Activated CD4-positive, alpha-beta memory T cell treated with anti-CD3 and anti-CD28 coated beads, Interleukin-2, amount 10 ng/mL, durations not matched to agents 7 days and 5 days (primary cell): ENCODE measurements around the gene PTPRQ. TPM values are rescaled to one million over a fixed set of nuclear protein-coding genes. Genes with fewer than 3 reads are reported as not detected.

Experiments
- CTCF ChIA-PET: fragments of 350-600 bp; sonication (Branson Sonifier 250); formaldehyde crosslinking; loops from one replicate; lab custom pipeline; 2021; ENCODE audit warnings: antibody characterized with exemption, inconsistent platforms; lab: Charles Lee
- POLR2A ChIA-PET: fragments of 350-600 bp; sonication (Branson Sonifier 250); formaldehyde crosslinking; loops from one replicate; lab custom pipeline; 2021; ENCODE audit warnings: antibody characterized with exemption; lab: Charles Lee
- DNase-seq: peaks from one replicate; pipeline ENCODE4 v3.0.0-alpha.2; 2020
- H3K27ac Mint-ChIP-seq: one replicate; pipeline ENCODE4 v1.8.0; 2021; ENCODE audit warnings: mild to moderate bottlenecking, mixed read lengths
- H3K27me3 Mint-ChIP-seq: one replicate; pipeline ENCODE4 v1.8.0; 2021; ENCODE audit warnings: mixed read lengths
- H3K36me3 Mint-ChIP-seq: one replicate; pipeline ENCODE4 v1.8.0; 2021; ENCODE audit warnings: low read depth, mixed read lengths
- H3K4me1 Mint-ChIP-seq: one replicate; pipeline ENCODE4 v1.8.0; 2021; ENCODE audit warnings: mixed read lengths
- H3K4me3 Mint-ChIP-seq: one replicate; pipeline ENCODE4 v1.8.0; 2021; ENCODE audit warnings: mild to moderate bottlenecking, mixed read lengths
- H3K9me3 Mint-ChIP-seq: one replicate; pipeline ENCODE4 v1.8.0; 2021; ENCODE audit warnings: mixed read lengths
- total RNA-seq, 2 experiments: library from RNA; stranded (reverse); gene quantifications; one replicate each; pipeline ENCODE4 v1.2.3, GENCODE V29; 2021

The PTPRQ gene
- total RNA-seq, 2 experiments from 2014 or later = not detected

- H3K4me3 Mint-ChIP-seq = no peak overlapping the region
These were observed 253.3 kb downstream of the PTPRQ start for GRCh38 chr12:80697270-80697887.

GRCh38 chr12:80698256-80698655 is 254.2 kb downstream of the PTPRQ start:
- DNase-seq = no peak
- H3K27ac Mint-ChIP-seq = no peak overlapping the region
- peaks cover 5% of the 10 kb centered on the region for H3K9me3 Mint-ChIP-seq
- H3K4me3 Mint-ChIP-seq = no peak overlapping the region
- no peaks in the 10 kb centered on the region for H3K27me3 Mint-ChIP-seq
- ChIA-PET POLR2A (no interaction called here), CTCF (no interaction called here)
- H3K4me1 Mint-ChIP-seq = no peaks in the 10 kb centered on the region
- no peaks in the 10 kb centered on the region for H3K36me3 Mint-ChIP-seq

More at GRCh38 chr12:80697270-80697887, 253.3 kb downstream of the PTPRQ start:
- Mint-ChIP-seq H3K4me1 (no peaks in the 10 kb centered on the region), H3K27ac (no peak overlapping the region), H3K36me3 (no peaks in the 10 kb centered on the region), H3K9me3 (peaks cover 3% of the 10 kb centered on the region), H3K27me3 (no peaks in the 10 kb centered on the region)
- DNase-seq = no peak
- ChIA-PET CTCF (no interaction called here), POLR2A (no interaction called here)

- no peaks in the 10 kb centered on the region for H3K4me1 Mint-ChIP-seq
- POLR2A ChIA-PET = no interaction called here
- no peaks in the 10 kb centered on the region for H3K36me3 Mint-ChIP-seq
- DNase-seq = no peak
- peaks cover 8% of the 10 kb centered on the region for H3K9me3 Mint-ChIP-seq
- H3K27me3 Mint-ChIP-seq = no peaks in the 10 kb centered on the region
- H3K27ac Mint-ChIP-seq = no peak overlapping the region
- H3K4me3 Mint-ChIP-seq = no peak overlapping the region
- CTCF ChIA-PET = no interaction called here
These were observed 255.0 kb downstream of the PTPRQ start for GRCh38 chr12:80698847-80699542.

GRCh38 chr12:80700327-80700726 is 256.3 kb downstream of the PTPRQ start:
- DNase-seq = no peak
- POLR2A ChIA-PET = no interaction called here
- no peaks in the 10 kb centered on the region for H3K4me1 Mint-ChIP-seq
- H3K27ac Mint-ChIP-seq = no peak overlapping the region
- CTCF ChIA-PET = no interaction called here
- peaks cover 8% of the 10 kb centered on the region for H3K9me3 Mint-ChIP-seq
- no peaks in the 10 kb centered on the region for H3K36me3 Mint-ChIP-seq
- no peak overlapping the region for H3K4me3 Mint-ChIP-seq
- no peaks in the 10 kb centered on the region for H3K27me3 Mint-ChIP-seq

DNA sequence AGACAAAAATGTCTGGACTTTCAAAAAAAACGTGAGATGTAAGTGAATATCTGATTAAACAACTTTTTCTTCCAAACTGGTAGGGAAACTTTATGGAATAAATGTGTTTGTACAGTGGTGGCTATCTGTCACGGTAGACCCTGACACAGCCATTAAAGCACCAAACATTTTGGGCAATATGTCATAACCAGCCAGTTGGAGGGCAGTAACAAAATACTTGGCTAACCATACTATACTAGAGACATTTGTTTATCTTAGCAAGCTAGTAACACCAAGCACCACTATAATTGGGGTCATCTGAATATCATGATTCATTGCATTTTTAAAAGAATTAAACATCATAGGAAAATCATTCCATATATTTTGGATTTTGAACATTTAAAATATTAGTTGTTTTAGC is 257.4 kb downstream of the PTPRQ start:
- CTCF ChIA-PET = no interaction called here
- Mint-ChIP-seq H3K9me3 (peaks cover 8% of the 10 kb centered on the region), H3K4me3 (no peak overlapping the region), H3K36me3 (no peaks in the 10 kb centered on the region), H3K4me1 (no peaks in the 10 kb centered on the region), H3K27ac (no peak overlapping the region), H3K27me3 (no peaks in the 10 kb centered on the region)
- POLR2A ChIA-PET = no interaction called here
- no peak for DNase-seq

GRCh38 chr12:80702889-80703805 is 259.1 kb downstream of the PTPRQ start:
- H3K27me3 Mint-ChIP-seq = peaks cover 10% of the 10 kb centered on the region
- no peak overlapping the region for H3K4me3 Mint-ChIP-seq
- no peaks in the 10 kb centered on the region for H3K36me3 Mint-ChIP-seq
- H3K4me1 Mint-ChIP-seq = no peaks in the 10 kb centered on the region
- ChIA-PET POLR2A (no interaction called here), CTCF (no interaction called here)
- DNase-seq = no peak
- H3K27ac Mint-ChIP-seq = no peak overlapping the region
- H3K9me3 Mint-ChIP-seq = peaks cover 8% of the 10 kb centered on the region

DNA sequence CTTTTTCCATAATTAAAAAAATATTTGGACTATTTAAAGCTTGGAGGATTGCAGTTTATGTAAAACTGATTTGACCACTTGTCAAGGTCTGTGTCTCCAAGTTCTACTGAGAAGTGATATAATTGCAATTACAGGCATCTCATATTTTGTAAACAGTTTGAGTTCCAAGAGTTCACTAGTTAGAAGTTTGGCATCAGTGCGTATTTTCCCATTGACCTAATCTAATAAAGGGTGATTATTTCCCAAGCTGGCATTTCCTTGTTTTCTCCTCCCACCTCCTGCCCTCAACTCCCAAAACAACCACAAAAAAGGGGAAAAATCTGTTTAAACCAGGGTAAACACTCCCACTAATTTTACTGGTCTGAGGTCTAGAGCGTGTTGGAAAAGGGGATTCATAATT is 260.4 kb downstream of the PTPRQ start:
- Mint-ChIP-seq H3K36me3 (no peaks in the 10 kb centered on the region), H3K4me3 (no peak overlapping the region), H3K27ac (no peak overlapping the region), H3K9me3 (peaks cover 5% of the 10 kb centered on the region), H3K27me3 (peaks cover 21% of the 10 kb centered on the region), H3K4me1 (peaks cover 2% of the 10 kb centered on the region)
- ChIA-PET CTCF (no interaction called here), POLR2A (no interaction called here)
- no peak for DNase-seq

GRCh38 chr12:80707126-80707829 is 263.2 kb downstream of the PTPRQ start, which contains the start of gene MYF6:
Gene MYF6 (plus strand): TSS chr12:80707634. CDS start chr12:80707720, 86 bp downstream.
- H3K27ac Mint-ChIP-seq = no peak within 1 kb of the TSS
- H3K4me3 Mint-ChIP-seq = no peak within 1 kb of the TSS
- H3K4me1 Mint-ChIP-seq = peaks cover 2% of the 10 kb centered on the region
- peaks cover 5% of the 10 kb centered on the region for H3K9me3 Mint-ChIP-seq
- POLR2A ChIA-PET = no interaction called here
- CTCF ChIA-PET = no interaction called here
- no peaks in the 10 kb centered on the region for H3K36me3 Mint-ChIP-seq
- DNase-seq = no peak
- peaks cover 21% of the 10 kb centered on the region for H3K27me3 Mint-ChIP-seq

DNA sequence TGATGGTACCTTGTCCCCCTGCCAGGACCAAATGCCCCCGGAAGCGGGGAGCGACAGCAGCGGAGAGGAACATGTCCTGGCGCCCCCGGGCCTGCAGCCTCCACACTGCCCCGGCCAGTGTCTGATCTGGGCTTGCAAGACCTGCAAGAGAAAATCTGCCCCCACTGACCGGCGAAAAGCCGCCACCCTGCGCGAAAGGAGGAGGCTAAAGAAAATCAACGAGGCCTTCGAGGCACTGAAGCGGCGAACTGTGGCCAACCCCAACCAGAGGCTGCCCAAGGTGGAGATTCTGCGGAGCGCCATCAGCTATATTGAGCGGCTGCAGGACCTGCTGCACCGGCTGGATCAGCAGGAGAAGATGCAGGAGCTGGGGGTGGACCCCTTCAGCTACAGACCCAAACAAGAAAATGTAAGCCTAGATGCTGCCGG is 263.8 kb downstream of the PTPRQ start:
- Mint-ChIP-seq H3K36me3 (no peaks in the 10 kb centered on the region), H3K4me3 (no peak overlapping the region), H3K9me3 (peaks cover 5% of the 10 kb centered on the region), H3K27ac (no peak overlapping the region), H3K4me1 (peaks cover 2% of the 10 kb centered on the region), H3K27me3 (peaks cover 21% of the 10 kb centered on the region)
- no peak for DNase-seq
- CTCF ChIA-PET = no interaction called here
- POLR2A ChIA-PET = no interaction called here

GRCh38 chr12:80708259-80708974 is 264.4 kb downstream of the PTPRQ start:
- no peak overlapping the region for H3K4me3 Mint-ChIP-seq
- peaks cover under 1% of the 10 kb centered on the region for H3K9me3 Mint-ChIP-seq
- H3K27ac Mint-ChIP-seq = no peak overlapping the region
- peaks cover 21% of the 10 kb centered on the region for H3K27me3 Mint-ChIP-seq
- POLR2A ChIA-PET = no interaction called here
- CTCF ChIA-PET = no interaction called here
- no peaks in the 10 kb centered on the region for H3K36me3 Mint-ChIP-seq
- no peak for DNase-seq
- peaks cover 2% of the 10 kb centered on the region for H3K4me1 Mint-ChIP-seq

DNA sequence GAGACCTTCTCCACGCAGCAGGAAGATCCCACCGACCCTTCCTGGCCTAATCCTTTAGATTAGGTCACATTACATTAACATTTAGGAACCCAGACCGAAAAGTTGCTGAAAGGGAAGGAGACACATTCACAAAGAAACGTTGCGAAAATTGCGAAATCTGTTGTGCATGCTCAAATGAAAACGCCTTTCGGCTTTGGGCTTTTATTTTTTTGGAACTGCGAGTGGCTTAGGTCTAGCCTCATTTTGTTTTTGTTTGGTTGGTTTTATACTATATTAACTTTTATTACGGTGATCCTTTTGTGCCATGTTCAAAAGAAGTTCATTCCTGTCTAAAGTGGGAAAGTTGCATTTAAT is 264.9 kb downstream of the PTPRQ start:
- no peaks in the 10 kb centered on the region for H3K36me3 Mint-ChIP-seq
- no peak overlapping the region for H3K27ac Mint-ChIP-seq
- CTCF ChIA-PET = no interaction called here
- no peaks in the 10 kb centered on the region for H3K9me3 Mint-ChIP-seq
- H3K4me1 Mint-ChIP-seq = peaks cover 2% of the 10 kb centered on the region
- DNase-seq = no peak
- peaks cover 26% of the 10 kb centered on the region for H3K27me3 Mint-ChIP-seq
- POLR2A ChIA-PET = no interaction called here
- no peak overlapping the region for H3K4me3 Mint-ChIP-seq
